NB4 (cell line): Measurements from ENCODE around the gene IKBKE.

Experiments used
- DNase-seq: peaks from one replicate; pipeline ENCODE4 v3.0.0; 2010; ENCODE audit warnings: low read depth
- H3K4me3 ChIP-seq: one replicate; pipeline ENCODE4 v1.5.1; 2011; ENCODE audit warnings: mild to moderate bottlenecking, low read depth, low read length, moderate library complexity
- MYC ChIP-seq: IDR thresholded peaks from 2 replicates; pipeline ENCODE4 v1.6.1; 2011; ENCODE audit warnings: low read depth, low read length
- POLR2A ChIP-seq: IDR thresholded peaks from 2 replicates; pipeline ENCODE4 v1.6.1; 2011; ENCODE audit warnings: mild to moderate bottlenecking; ENCODE audit not compliant: insufficient read length; ENCODE audit errors: extremely low read depth
- TF ChIP-seq, protein P1 (sequence below): IDR thresholded peaks from one replicate; pipeline ENCODE4 v1.5.1; 2012; ENCODE audit warnings: low read depth, low read length
- TF ChIP-seq, protein P2 (sequence below): IDR thresholded peaks from 2 replicates; pipeline ENCODE4 v1.6.1; 2011; ENCODE audit warnings: low read depth, low read length

The IKBKE gene

DNA sequence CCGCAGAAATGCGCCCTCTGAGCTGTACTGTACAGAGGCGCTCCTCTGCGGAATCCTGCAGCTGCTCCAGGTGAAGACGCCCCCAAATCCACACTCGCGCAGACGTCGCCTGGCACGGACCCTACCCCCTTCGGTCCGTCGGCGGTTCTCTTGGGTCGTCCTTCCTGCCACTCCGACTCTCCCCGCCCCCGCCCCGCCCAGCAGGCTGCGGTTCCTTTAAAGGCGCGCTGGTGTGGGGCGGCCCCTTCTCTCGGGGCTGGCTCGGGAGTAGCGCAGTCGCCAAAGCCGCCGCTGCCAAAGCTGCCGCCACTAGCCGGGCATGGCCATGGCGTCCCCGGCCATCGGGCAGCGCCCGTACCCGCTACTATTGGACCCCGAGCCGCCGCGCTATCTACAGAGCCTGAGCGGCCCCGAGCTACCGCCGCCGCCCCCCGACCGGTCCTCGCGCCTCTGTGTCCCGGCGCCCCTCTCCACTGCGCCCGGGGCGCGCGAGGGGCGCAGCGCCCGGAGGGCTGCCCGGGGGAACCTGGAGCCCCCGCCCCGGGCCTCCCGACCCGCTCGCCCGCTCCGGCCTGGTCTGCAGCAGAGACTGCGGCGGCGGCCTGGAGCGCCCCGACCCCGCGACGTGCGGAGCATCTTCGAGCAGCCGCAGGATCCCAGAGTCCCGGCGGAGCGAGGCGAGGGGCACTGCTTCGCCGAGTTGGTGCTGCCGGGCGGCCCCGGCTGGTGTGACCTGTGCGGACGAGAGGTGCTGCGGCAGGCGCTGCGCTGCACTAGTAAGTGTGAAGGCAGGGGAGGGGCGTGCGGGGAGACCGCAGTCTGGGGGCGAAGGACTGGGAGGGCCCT is 37.2 kb downstream of the IKBKE start, which contains the start of gene RASSF5:
Gene RASSF5 (plus strand): TSS at position 248 of the 846 bp plus-strand sequence. CDS start 72 bp downstream, at position 320.
- peak; percentile 76 for DNase-seq
- TF ChIP-seq, protein P1, sequence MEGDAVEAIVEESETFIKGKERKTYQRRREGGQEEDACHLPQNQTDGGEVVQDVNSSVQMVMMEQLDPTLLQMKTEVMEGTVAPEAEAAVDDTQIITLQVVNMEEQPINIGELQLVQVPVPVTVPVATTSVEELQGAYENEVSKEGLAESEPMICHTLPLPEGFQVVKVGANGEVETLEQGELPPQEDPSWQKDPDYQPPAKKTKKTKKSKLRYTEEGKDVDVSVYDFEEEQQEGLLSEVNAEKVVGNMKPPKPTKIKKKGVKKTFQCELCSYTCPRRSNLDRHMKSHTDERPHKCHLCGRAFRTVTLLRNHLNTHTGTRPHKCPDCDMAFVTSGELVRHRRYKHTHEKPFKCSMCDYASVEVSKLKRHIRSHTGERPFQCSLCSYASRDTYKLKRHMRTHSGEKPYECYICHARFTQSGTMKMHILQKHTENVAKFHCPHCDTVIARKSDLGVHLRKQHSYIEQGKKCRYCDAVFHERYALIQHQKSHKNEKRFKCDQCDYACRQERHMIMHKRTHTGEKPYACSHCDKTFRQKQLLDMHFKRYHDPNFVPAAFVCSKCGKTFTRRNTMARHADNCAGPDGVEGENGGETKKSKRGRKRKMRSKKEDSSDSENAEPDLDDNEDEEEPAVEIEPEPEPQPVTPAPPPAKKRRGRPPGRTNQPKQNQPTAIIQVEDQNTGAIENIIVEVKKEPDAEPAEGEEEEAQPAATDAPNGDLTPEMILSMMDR = no peak
- no peak for TF ChIP-seq POLR2A
- no peak for TF ChIP-seq MYC
- TF ChIP-seq, protein P2, sequence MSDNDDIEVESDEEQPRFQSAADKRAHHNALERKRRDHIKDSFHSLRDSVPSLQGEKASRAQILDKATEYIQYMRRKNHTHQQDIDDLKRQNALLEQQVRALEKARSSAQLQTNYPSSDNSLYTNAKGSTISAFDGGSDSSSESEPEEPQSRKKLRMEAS = no peak
- peak within 1 kb of the TSS; percentile 11 for H3K4me3 ChIP-seq

DNA sequence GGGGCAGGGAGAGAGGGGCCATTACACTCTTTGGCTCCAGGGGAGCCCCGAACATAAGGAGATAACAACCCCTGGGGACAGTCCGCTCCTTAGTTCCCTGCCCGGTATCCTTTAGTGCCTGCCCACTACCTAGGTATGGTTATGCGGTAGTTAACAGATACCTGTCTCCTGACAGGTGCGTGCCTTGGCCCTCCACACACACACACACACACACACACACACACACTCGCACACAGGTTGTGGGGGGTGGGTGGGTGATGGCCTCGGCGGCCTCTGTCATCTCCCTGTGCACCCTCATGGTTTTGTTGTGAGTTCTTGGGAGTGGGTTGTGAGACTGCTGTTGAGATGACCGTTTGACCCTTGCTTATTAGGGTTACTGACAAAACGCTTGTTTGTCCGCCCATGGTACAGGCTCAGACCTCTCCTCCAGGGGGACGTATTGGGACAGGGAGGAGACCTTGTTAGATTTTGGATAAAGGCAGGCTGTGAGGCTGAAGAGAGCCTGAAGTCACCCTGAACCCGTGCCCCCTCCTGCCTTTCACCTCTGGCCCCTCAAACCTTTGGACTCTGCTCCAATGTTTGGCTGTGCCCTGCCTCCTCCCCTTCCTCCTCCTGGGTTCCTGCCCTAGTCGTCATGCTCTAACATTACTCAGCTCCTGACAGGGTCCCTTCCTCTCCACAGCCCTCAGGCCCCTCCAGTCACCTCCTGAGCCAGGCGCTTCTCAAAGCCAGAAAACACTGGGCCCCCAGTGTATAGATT is 38.0 kb downstream of the IKBKE start:
- no peak overlapping the region for H3K4me3 ChIP-seq
- no peak for DNase-seq
- TF ChIP-seq MYC (no peak), POLR2A (no peak)
- TF ChIP-seq, protein P2 = no peak
- TF ChIP-seq, protein P1 = no peak

DNA sequence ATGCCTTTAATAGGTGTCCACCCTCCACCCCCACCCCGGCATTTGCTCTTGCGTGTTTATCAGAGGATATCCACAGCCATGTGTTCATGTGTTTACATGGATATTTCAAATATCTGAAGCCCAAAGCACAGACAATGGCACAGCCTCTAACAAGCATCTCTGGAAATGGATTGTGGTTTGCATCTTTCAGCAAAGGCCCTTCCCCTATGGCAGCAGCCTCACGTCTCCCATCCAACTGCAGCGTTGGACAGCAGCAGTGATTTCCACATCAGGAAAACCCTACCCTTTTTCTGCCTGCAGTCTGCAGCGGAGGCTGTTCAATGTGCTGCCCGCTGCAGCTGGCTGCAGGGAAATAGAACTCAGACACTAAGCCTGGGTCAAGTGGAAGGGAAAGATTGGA is 38.7 kb downstream of the IKBKE start:
- no peak overlapping the region for H3K4me3 ChIP-seq
- DNase-seq = no peak
- TF ChIP-seq, protein P1 = no peak
- TF ChIP-seq, protein P2 = no peak
- TF ChIP-seq MYC (no peak), POLR2A (no peak)

DNA sequence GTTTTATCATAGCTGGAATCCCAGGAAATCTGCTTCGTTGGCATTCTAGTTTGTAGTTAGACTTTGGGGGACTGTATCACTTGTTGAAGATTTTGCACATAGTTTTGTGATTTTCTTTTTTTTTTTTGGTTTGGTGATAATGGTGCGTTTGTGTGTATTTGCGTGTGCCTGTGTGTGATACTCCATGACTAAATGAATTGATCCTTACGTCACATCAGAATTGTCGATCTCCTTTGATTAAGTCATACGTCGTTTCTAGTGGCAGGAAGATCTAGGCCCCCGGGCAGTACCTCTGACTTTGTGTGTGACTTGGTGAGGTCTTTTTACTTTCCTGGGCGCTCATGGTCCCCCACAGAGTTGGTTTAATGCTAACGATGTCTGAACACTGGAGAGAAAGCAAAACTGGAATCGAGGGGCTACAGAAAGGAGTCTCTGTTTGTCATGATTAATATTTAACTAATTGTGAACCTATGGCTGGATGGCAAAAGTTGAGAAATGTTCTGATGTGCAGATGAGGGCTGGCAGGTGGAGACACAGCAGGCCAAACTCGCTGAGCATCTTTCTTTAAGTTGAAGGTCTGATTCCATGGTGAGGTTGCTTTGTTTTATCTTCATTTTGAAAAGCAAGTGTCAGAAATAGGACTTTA is 39.5 kb downstream of the IKBKE start:
- H3K4me3 ChIP-seq = no peak overlapping the region
- no peak for DNase-seq
- TF ChIP-seq POLR2A = no peak
- TF ChIP-seq, protein P2 = no peak
- TF ChIP-seq, protein P1 = no peak
- no peak for TF ChIP-seq MYC

DNA sequence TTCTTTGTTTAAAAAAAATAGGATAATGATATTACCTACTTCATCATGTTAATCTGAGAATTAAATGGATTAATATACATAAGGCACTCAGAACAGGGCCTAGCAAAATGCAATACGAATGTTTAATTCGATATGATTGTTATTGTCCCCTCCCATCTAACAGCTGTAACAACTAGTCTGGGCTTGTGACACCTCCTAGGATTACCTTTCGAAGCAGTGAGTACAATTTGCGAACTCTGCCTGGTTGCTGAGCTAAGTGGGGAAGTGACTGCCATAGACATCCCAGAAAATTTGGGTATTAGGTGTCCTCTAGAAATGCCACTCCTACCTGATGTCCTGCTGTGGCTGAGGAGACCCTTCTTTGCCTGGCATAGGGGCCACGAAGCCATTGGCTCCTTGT is 40.1 kb downstream of the IKBKE start:
- TF ChIP-seq, protein P1 = no peak
- TF ChIP-seq MYC = no peak
- TF ChIP-seq, protein P2 = no peak
- no peak for TF ChIP-seq POLR2A
- no peak overlapping the region for H3K4me3 ChIP-seq

More for the DNA sequence above, 40.1 kb downstream of the IKBKE start:
- DNase-seq = no peak
